Adrenal gland (tissue), 5 donors: Measurements from ENCODE around the gene BANF2.

ENCODE experiments used
- CTCF ChIP-seq, 6 experiments: fragments of 450-650 bp in 4 of 6; fragments of 200-600 bp in 2 of 6; sonication (generic) in 1 of 6; IDR thresholded peaks; 1 replicate in 5 of 6; 2 replicates in 1 of 6; pipeline versions ENCODE4 v1.5.1 to v1.8.0; 2016 to 2021; ENCODE audit warnings: antibody characterized with exemption in 6 of 6, mild to moderate bottlenecking in 2 of 6, moderate library complexity in 1 of 6
- POLR2A ChIP-seq, 2 donors: fragments of 450-650 bp; IDR thresholded peaks; one replicate each; pipeline ENCODE4 v1.6.1; 2017; ENCODE audit warnings: antibody characterized with exemption in 2 of 2, mild to moderate bottlenecking in 2 of 2, moderate library complexity in 1 of 2
- donor health status: DM: no; HTN: no; CAD: no.

GRCh38 chr20:17721802-17722486 is 22.2 kb downstream of the BANF2 start:
- TF ChIP-seq CTCF (IDR thresholded peaks at IDR 0.05) (no peak), POLR2A (IDR thresholded peaks at IDR 0.05) (no peak)
